ENCODE data around the gene EXOC3L4. TPM values are rescaled to one million over a fixed set of nuclear protein-coding genes. Genes with fewer than 3 reads are reported as not detected.
"Not testable (repeated sequence)": the region's sequence is repeated elsewhere in the genome, so short reads cannot be mapped to it uniquely, and the experiment has no call there.

EXOC3L4 gene
- polyA plus RNA-seq (ENCODE audit: insufficient read length), result 0.80 TPM

- no peak for DNase-seq (ENCODE audit: low read depth)
Measured at GRCh38 chr14:103094406-103095209, at the start of gene EXOC3L4. EXOC3L4 (plus strand) TSS chr14:103094725; CDS start chr14:103100220, 5,495 bp downstream.

DNA sequence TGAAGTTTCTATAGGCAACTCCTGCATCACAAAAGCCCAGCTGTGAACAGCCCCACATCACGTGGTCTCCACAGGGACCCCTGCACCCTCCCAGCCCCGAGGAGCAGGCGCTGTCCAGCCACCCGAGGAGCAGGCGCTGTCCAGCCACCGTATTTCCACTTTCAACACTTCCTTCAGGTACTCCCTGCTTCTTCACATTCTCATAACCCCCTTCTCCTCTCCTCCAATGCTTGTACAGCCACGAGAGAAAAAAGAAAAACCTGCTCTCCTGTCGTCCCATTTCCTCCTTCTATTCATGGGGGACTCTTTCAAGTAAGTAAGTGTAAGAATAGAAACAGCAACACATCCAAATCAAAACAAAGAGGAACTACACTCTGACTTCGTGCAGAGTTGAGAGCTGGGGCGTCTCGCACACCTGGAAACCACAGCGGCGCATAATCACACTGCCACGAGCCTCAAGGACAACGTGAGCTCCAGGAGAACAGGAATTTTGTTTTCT, 49.1 kb upstream of the EXOC3L4 start:
- DNase-seq (ENCODE audit: low read depth), result no peak

DNA sequence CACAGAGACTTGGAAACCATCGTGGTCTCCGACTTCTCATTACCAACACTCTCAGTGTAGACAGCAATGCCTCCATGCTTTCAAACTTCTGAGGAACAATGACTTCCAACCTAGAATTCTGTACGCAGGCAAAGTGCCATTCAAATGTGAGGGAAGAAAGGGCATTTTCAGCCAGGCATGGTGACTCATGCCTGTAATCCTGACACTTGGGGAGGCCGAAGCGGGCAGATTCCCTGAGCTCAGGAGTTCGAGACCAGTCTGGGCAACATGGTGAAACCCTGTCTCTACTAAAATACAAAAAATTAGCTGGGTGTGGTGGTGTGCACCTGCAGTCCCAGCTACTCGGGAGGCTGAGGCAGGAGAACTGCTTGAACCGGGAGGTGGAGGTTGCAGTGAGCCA, 47.1 kb upstream of the EXOC3L4 start:
- DNase-seq (ENCODE audit: low read depth), result not testable (repeated sequence)

DNA sequence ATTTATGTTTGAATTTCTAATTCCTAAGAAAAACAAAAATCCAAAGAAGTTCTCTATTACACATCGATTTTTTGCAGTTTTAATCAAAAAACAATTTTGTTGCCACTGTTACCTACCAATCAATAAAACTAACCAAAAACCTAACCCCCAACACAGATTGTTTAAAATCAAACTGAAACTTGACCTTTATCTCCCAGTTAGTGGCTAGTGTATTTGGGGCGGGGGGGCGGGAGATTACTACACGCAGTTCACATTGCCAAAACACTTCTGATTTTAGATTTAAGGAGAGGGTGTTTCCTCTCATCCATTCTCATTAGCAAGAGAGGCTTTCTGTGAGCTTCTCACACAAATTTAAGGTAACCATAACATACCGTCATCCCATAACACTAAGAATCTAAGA, 43.6 kb upstream of the EXOC3L4 start:
- DNase-seq (ENCODE audit: low read depth), result no peak

DNA sequence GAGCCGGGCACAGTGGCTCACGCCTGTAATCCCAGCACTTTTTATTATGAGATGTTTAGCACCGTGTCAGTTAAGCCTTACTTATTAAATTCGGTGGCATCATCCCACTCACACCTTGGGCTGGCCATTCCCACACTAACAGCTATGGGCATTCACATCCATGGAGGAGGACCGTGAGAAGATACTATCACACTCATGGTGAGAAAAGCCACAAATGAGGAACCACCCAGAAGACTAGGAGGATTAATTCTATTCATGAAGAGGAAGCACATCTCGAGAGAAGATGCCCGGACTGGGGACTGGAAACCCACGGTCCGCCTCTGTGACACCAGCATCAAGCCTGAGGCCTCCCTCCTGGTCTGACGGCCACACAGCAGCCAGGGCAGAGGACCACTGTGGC, 42.1 kb upstream of the EXOC3L4 start:
- no peak for DNase-seq (ENCODE audit: low read depth)

DNA sequence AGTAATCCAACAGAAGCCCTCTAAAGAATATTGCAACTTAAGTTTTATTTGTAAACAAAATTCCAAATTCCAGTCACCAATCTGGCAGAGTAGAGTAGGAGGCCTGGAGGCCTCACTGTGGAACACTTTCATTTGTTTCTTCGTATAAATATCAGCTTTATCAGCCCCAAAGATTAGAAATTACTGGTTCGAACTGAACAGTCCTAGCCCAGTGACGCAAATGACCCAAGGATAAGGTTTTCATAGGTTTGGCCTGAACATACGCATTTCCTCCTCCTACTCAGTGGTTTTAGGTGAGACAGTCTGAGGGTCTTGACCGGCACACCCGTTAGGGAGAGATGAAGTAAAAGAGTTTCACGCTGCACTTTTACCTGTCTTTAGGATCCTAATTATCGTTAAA, 38.8 kb upstream of the EXOC3L4 start:
- DNase-seq (ENCODE audit: low read depth), result no peak

- no peak for DNase-seq (ENCODE audit: low read depth)
Measured at GRCh38 chr14:103056322-103057027, 38.0 kb upstream of the EXOC3L4 start.

- no peak for DNase-seq (ENCODE audit: low read depth)
Measured at GRCh38 chr14:103057028-103057371, 37.5 kb upstream of the EXOC3L4 start.

- DNase-seq (ENCODE audit: low read depth), result peak; percentile 77
Measured at GRCh38 chr14:103057372-103058163, 37.0 kb upstream of the EXOC3L4 start, which contains the start of gene CDC42BPB. CDC42BPB (minus strand) TSS chr14:103057549; CDS start chr14:103057173, 376 bp downstream.

DNA sequence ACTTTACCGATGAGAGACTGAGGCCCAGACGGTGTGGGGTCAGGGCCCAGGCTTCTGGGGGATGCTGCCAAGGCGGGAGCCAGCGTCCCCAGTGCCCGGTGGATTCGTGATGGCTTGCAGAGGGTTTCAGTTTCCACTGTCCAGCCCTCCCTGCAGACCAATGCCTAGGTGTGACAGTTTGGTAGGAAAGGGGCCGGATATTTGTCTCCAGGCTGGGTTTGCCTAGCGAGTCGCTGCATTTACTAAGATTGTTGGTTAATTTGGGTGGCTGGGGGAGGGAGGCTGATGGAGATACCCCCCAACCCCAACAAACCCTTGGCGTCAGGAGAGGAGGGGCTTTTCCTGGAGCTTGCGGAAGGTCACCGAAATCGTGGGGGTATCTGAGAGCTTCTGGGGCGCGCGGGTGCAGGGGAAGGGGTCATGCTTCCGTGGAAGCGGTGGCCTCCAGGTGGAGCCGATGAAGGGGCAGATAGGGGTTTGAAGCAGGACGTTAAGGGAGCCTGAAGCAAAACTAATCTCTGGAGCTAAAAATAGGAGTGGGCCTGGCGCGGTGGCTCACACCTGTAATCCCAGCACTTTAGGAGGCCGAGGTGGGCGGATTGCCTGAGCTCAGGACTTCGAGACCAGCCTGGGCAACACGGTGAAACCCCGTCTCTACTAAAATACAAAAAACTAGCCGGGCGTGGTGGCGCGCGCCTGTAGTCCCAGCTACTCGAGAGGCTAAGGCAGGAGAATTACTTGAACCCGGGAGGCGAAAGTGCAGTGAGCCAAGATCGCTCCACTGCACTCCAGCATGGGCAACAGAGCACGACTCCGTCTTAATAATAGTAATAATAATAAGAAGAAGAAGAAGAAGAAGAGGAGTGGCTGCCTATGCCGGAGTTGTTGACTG, 36.1 kb upstream of the EXOC3L4 start:
- DNase-seq (ENCODE audit: low read depth), result no peak

DNA sequence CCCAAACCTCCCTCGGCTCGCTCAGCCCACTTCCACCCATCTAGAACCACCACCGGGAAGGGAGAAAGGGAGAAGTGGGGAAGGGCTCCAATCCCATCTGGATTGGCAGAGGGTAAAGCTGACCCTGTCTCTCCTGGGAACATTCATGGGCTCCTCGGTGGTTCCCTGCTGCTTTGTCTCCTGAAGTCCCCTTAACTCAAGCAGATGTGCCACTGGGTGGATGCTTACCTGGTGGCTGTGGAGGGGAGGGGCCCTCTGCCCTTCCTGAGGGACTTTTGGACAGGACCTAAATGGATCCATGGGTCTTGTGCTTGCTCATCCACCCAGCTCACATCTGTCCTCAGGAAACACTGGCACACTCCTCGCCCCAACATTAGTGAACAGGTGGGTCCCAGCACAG, 35.0 kb upstream of the EXOC3L4 start:
- DNase-seq (ENCODE audit: low read depth), result no peak

DNA sequence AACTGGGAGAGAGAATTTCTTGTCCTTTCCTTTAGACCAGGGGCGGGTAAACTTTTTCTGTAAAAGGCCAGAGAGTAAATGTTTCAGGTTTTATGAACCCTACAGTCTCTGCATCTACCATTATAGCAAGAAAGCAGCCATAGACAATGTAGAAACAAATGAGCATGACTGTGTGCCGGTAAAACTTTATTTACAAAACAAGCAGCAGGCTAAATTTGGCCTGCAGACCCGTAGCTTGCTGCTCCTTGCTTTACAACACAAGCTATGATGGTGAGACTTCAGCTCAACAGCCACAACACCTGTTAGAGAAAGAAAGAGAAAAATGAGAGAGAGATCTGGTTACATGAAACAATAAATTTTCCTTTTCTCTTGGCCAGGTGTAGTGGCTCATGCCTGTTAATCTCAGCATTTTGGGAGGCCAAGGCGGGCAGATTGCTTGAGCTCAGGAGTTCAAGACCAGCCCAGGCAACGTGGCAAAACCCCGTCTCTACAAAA, 33.0 kb upstream of the EXOC3L4 start:
- no peak for DNase-seq (ENCODE audit: low read depth)

DNA sequence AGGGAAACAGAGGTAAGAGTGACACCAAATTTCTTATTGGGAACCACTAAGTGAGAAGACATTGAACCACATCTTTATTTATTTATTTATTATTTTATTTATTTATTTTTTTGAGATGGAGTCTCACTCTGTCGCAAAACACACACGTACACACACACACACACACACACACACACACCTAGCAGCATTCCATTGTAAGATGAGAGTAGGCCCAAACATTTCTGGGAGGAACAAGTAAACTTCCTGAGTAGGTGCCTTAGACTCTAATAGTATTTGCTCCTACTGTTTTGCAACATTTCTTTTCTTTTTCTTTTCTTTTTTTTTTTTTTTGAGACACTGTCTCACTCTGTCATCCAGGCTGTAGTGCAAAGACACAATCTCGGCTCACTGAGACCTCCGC, 30.1 kb upstream of the EXOC3L4 start:
- no peak for DNase-seq (ENCODE audit: low read depth)

- no peak for DNase-seq (ENCODE audit: low read depth)
Measured at GRCh38 chr14:103064978-103065377, 29.5 kb upstream of the EXOC3L4 start.

GRCh38 chr14:103065861-103066260, 28.7 kb upstream of the EXOC3L4 start:
- DNase-seq (ENCODE audit: low read depth), result no peak

- no peak for DNase-seq (ENCODE audit: low read depth)
Measured at GRCh38 chr14:103066399-103066798, 28.1 kb upstream of the EXOC3L4 start.

- no peak for DNase-seq (ENCODE audit: low read depth)
Measured at GRCh38 chr14:103067231-103067954, 27.1 kb upstream of the EXOC3L4 start.

- DNase-seq (ENCODE audit: low read depth), result no peak
Measured at GRCh38 chr14:103068351-103069073, 26.0 kb upstream of the EXOC3L4 start.

- DNase-seq (ENCODE audit: low read depth), result no peak
Measured at GRCh38 chr14:103070263-103070885, 24.2 kb upstream of the EXOC3L4 start.
